ENCODE measurements around the gene KCNJ5. TPM values are rescaled to one million over a fixed set of nuclear protein-coding genes. Genes with fewer than 3 reads are reported as not detected.

Gene KCNJ5
- total and polyA plus RNA-seq, 2 experiments from 2014 or later, result not detected

DNA sequence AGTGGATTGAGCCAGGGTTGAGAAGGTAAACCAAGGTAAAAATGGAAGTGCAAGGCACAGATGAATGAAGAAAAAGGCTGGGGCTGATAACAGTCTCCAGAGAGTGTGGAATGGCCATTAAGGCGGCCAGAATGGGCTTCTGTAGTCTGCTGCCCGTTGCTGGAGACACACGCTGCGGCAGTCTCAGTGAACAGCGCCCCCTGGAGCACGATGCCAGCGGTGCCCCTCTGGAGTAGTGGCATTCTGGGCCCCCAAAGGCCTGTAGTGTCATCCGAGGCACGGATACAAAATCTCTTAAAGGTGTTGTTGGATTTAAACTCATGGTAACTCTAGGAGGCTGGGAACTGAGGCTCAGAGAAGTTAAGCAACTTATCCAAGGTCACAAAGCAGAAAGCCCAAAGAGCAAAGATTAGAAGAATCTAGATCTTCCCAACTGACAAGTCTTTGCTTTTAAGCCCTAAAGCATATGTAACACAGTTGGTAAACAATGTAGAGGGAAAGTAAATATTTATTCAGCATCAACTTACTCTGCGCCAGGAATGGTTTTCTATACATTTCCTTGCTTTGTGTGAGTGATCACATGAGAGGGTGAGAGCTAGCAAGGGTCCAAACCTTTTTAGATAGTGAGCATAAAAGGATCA is 42.2 kb upstream of the KCNJ5 start:
- Histone ChIP-seq H3F3A (replicated peaks; ENCODE audit: low read depth) (no peaks in the 10 kb centered on the region), H3K27ac (ENCODE audit: low read depth) (no peak overlapping the region), H3K36me3 (ENCODE audit: insufficient read depth) (no peaks in the 10 kb centered on the region), H3K9me2 (ENCODE audit: insufficient read depth) (no peaks in the 10 kb centered on the region), H3K4me3 (no peak overlapping the region), H4K20me1 (replicated peaks; ENCODE audit: insufficient read depth) (no peaks in the 10 kb centered on the region), H3K79me2 (replicated peaks; ENCODE audit: insufficient read depth) (no peaks in the 10 kb centered on the region), H3K27me3 (ENCODE audit: insufficient read depth) (no peaks in the 10 kb centered on the region), H3K4me2 (no peak overlapping the region), H2AFZ (0 out of 2 replicates have a peak overlapping the region, but pooled peaks have one; percentile 3), H3K4me1 (ENCODE audit: insufficient read depth) (no peaks in the 10 kb centered on the region)
- TF ChIP-seq, protein P1, sequence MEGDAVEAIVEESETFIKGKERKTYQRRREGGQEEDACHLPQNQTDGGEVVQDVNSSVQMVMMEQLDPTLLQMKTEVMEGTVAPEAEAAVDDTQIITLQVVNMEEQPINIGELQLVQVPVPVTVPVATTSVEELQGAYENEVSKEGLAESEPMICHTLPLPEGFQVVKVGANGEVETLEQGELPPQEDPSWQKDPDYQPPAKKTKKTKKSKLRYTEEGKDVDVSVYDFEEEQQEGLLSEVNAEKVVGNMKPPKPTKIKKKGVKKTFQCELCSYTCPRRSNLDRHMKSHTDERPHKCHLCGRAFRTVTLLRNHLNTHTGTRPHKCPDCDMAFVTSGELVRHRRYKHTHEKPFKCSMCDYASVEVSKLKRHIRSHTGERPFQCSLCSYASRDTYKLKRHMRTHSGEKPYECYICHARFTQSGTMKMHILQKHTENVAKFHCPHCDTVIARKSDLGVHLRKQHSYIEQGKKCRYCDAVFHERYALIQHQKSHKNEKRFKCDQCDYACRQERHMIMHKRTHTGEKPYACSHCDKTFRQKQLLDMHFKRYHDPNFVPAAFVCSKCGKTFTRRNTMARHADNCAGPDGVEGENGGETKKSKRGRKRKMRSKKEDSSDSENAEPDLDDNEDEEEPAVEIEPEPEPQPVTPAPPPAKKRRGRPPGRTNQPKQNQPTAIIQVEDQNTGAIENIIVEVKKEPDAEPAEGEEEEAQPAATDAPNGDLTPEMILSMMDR (conservative IDR thresholded peaks at IDR 0.05; ENCODE audit: low read depth in 2 of 2), result peak; percentile 87 to 96
- TF ChIP-seq NANOG (IDR thresholded peaks at IDR 0.05; ENCODE audit: borderline replicate concordance) (no peak), ZNF462 (CRISPR knock-in tag; IDR thresholded peaks at IDR 0.05) (peak; percentile 31; the same call in 1 of the 2 replicates)
- Mint-ChIP-seq H3K36me3 (ENCODE audit: low read depth) (no peaks in the 10 kb centered on the region), H3K9me3 (no peaks in the 10 kb centered on the region), H3K27me3 (ENCODE audit: insufficient read depth, low read depth, poor library complexity) (peaks cover 5% of the 10 kb centered on the region), H3K27ac (no peak overlapping the region), H3K4me1 (0 out of 3 replicates have a peak, but pooled peaks cover 2% of the 10 kb centered on the region), H3K4me3 (no peak overlapping the region)
- DNase-seq (ENCODE audit: low spot score), result peak; percentile 91
- peak; percentile 100 for ATAC-seq

Measured in GM23338 (cell line).